GM13976 (cell line): ENCODE results near the gene SYT3.

Experiments used
- DNase-seq: peaks from one replicate; pipeline ENCODE4 v3.0.0; 2012; ENCODE audit warnings: low spot score
- in situ Hi-C: fragments of 300-500 bp; cut with MboI; formaldehyde crosslinking; loops from one replicate; pipeline ENCODE4 v1.12.0; 2022; ENCODE audit warnings: low sequenced_read_pairs, mixed read lengths, inconsistent platforms; ENCODE audit not compliant: unreplicated experiment
- TF ChIP-seq, protein P1 (sequence below): IDR thresholded peaks from 2 replicates; pipeline ENCODE4 v1.5.1; 2012; ENCODE audit warnings: borderline replicate concordance, mild to moderate bottlenecking; ENCODE audit not compliant: insufficient read depth; ENCODE audit errors: extremely low read depth, missing control alignments, control extremely low read depth

Gene SYT3

DNA sequence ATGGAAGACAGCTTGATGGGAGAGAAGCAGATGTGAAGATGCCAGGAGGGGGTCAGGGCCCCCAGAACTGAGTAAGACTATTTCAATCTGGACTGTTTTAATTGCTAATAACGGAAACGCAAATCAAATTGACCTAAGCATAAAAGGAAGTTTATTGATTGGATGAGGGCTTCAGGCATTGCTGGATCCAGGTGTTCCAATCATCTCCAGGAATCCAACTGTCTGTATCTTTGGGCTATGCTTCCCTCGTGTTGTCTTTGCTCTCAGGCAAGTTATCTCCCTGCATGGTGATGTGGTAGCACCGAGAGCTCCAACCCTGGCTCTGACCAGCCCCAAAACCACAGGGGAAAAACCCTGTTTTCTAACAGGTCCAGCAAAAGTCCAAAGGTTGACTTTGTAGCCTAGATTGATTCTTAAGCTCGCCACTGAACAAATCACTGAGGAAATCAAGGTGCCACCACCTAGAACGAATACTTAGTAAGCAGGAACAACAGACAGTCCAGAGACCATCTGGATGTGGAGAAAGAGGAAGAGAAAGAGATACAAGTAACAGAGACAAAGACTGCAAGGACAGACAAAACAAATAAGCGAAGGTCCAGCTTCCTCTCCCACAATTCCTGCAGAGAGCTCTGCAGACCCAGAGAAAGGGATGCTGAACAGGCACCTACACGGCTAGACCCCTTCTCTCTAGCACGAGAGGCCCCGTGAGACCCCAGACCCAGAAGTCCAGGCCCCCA, 8.4 kb upstream of the SYT3 start:
- DNase-seq: no peak
- TF ChIP-seq, protein P1, sequence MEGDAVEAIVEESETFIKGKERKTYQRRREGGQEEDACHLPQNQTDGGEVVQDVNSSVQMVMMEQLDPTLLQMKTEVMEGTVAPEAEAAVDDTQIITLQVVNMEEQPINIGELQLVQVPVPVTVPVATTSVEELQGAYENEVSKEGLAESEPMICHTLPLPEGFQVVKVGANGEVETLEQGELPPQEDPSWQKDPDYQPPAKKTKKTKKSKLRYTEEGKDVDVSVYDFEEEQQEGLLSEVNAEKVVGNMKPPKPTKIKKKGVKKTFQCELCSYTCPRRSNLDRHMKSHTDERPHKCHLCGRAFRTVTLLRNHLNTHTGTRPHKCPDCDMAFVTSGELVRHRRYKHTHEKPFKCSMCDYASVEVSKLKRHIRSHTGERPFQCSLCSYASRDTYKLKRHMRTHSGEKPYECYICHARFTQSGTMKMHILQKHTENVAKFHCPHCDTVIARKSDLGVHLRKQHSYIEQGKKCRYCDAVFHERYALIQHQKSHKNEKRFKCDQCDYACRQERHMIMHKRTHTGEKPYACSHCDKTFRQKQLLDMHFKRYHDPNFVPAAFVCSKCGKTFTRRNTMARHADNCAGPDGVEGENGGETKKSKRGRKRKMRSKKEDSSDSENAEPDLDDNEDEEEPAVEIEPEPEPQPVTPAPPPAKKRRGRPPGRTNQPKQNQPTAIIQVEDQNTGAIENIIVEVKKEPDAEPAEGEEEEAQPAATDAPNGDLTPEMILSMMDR: no peak
- in situ Hi-C loops: no loop called here

DNA sequence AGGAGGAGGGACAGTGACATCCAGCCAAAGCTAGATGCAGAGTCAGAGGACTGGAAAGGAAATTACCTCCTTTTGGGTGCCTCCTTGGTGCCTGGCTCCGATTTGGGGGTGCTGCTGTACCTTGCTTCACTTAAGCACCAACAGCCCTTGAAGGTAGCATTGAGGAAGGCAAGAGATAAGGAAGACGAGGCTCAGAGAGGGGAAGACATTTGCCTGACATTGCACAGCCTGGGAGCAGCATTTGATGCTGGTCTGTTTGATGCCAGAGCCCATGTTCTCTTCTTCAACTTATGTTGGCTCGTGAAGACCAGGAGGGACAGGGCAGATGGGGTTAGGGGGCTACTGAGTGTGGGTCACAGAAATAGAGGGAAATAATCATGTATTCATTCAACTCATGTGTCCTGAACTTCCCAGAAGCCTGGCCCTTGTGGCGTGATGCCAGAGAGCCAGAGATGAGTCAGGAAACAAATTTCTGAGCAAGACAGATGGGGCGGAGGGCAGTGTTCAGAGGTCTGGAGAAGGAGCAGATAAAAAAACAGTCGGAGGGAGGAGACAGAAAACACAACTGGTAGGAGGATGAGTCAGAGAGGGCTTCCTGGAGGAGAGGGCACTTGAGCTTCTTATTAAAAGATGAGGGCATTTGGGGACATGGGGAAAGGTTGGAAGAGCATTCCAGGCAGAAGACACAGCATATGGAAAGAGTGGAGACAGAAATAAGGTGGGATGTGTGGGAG, 6.6 kb upstream of the SYT3 start:
- no peak for DNase-seq
- in situ Hi-C loops: no loop called here
- TF ChIP-seq, protein P1: no peak

DNA sequence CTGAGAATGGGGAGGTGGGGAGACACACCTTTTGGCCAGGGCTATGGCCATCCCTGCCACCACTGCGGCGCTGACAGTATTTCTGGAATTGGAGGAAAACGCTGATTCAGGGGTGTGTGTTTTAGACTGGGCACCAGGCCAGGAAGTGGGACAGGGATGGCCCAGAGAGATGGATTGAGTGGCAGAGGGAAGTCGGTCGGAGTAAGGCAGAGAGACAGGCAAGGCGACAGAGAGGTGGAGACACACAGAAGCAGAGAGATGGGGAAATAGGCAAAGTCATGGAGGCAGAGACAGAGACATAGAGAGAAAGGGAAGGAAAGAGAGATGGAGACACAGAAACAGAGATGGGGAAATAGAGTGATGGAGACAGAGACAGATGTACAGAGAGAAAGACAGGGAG, 5.4 kb upstream of the SYT3 start:
- in situ Hi-C loops: no loop called here
- TF ChIP-seq, protein P1: no peak
- no peak for DNase-seq

DNA sequence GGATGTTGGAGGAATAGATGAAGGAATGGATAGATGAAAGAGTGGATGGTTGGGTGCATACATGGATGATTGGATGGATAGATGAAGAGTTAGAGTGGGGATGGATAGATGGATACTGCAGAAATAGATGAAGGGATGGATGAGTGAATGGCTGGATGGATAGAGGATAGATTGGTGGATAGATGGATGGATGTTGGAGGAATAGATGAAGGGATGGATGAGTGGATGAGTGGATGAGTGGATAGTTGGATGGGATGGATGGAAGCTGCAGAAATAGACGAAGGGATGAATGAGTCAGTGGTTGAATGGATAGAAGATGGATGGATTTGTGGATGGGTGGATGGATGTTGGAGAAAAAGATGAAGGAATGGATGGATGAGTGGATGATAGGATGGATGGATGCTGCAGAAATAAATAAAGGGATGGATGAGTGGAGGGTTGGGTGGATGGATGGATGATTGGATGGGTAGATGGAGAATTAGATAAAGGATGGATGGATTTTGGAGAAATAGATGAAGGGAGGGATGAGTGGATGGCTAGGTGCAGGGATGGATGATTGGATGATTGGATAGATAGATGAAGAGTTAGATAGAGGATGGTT, 4.7 kb upstream of the SYT3 start:
- in situ Hi-C loops: no loop called here
- TF ChIP-seq, protein P1: no peak
- DNase-seq: no peak

DNA sequence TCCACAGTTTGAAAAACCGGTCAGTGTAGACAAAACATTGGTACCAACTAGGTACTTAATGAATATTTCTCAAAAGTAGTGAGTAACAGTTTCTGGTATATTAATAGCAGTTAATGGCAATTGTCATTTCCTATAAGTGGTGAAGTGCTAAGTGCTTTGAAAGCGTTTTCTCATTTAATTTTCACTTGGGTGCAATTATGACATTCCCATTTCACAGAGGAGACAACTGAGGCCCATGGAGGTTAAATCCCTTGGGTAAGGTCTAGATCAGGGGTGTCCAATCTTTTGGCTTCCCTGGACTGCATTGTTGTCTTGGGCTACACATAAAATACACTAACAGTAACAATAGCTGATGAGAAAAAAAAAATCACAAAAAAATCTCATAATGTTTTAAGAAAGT, 687 bp upstream of the SYT3 start:
- DNase-seq: no peak
- in situ Hi-C loops: no loop called here
- TF ChIP-seq, protein P1: no peak

DNA sequence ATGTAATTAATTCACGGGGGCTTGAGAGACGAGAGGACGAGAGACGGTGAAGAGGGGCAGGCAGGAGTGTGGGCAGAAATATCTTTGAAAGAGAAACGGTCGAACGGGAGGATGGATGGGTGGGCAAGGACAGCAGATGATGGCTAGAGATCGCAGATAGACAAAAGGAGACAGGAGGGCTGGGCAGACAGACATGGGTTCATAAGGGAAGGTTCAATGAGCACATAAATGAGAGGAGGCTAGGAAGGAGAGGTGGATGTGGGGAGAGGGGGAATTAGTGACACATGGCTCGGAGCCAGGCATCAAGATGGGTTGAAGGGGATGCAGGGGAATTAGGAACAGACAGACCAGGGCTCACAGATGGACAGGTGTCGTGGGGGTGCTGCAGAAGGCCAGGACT, 1.1 kb downstream of the SYT3 start:
- in situ Hi-C loops: no loop called here
- TF ChIP-seq, protein P1: no peak
- DNase-seq: no peak
